ENCODE results near the gene NME3. TPM values are rescaled to one million over a fixed set of nuclear protein-coding genes. Genes with fewer than 3 reads are reported as not detected.
A peak's percentile ranks its signal among the peaks of the same experiment; 100 is the strongest.

The NME3 gene
- total RNA-seq, 1 donor from 2014 or later, result 326 TPM

DNA sequence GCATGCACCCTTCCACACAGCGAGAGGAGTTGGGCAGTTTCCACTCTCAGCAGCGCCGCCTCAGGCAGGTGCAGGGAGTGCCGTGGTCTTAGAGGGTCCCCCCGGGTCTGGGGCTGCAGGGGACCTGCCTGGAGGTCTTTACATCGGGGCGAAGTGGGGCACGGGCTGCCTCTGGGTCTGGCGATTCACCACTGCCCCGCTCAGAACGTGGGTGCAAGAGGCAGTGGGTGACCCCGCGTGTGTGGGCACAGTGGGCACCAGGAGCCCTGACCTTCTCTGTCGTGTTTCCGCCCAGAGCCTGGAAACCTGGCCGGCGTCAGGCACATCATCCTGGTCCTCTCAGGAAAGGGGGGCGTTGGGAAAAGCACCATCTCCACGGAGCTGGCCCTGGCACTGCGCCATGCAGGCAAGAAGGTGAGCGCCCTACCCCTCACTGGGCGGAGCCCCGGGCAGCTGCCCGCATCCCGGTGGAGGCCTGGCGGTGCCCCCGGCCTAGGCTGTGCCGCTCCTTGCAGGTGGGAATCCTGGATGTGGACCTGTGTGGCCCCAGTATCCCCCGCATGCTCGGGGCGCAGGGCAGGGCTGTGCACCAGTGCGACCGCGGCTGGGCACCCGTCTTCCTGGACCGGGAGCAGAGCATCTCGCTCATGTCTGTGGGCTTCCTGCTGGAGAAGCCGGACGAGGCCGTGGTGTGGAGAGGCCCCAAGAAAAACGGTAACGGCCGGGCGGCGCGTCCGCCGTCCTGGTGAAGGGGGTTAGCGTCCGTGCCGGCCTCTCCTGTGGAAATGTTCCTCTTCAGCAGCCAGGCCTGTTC lies 15.1 kb upstream of the NME3 start:
- no peak for DNase-seq (ENCODE audit: low spot score in 2 of 2)
- peaks cover 37 to 45% of the 10 kb centered on the region in 2 donors for H3K36me3 ChIP-seq
- no peaks in the 10 kb centered on the region for H3K9me3 ChIP-seq
- no peak overlapping the region for H3K4me3 ChIP-seq
- TF ChIP-seq, protein P1, sequence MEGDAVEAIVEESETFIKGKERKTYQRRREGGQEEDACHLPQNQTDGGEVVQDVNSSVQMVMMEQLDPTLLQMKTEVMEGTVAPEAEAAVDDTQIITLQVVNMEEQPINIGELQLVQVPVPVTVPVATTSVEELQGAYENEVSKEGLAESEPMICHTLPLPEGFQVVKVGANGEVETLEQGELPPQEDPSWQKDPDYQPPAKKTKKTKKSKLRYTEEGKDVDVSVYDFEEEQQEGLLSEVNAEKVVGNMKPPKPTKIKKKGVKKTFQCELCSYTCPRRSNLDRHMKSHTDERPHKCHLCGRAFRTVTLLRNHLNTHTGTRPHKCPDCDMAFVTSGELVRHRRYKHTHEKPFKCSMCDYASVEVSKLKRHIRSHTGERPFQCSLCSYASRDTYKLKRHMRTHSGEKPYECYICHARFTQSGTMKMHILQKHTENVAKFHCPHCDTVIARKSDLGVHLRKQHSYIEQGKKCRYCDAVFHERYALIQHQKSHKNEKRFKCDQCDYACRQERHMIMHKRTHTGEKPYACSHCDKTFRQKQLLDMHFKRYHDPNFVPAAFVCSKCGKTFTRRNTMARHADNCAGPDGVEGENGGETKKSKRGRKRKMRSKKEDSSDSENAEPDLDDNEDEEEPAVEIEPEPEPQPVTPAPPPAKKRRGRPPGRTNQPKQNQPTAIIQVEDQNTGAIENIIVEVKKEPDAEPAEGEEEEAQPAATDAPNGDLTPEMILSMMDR (IDR thresholded peaks at IDR 0.05), result no peak
- no peak overlapping the region for H3K27ac ChIP-seq
- intact Hi-C loops (cut with DNase I), result no loop called here
- H3K27me3 ChIP-seq, result no peaks in the 10 kb centered on the region
- H3K4me1 ChIP-seq, result peaks cover 6 to 19% of the 10 kb centered on the region in 2 donors

DNA sequence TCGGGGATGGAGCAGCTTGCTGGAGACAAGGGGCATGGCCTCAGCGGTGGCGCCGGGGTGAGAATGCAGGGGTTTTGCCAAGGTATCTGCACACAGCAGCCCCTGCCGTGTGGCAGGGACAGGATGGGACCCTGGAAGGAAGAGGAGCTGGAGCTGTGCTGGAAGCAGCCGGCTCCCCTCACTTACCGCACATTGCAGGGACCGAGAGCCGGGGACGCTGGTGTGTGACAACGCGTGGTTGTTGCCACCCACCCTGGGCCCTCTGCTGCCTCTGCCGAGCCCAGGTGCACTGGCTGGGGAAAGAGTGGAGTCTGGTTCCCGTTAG lies 14.5 kb upstream of the NME3 start:
- H3K27me3 ChIP-seq, result no peaks in the 10 kb centered on the region
- H3K4me3 ChIP-seq, result no peak overlapping the region
- TF ChIP-seq, protein P1 (IDR thresholded peaks at IDR 0.05), result no peak
- intact Hi-C loops (cut with DNase I), result no loop called here
- H3K27ac ChIP-seq, result no peak overlapping the region
- H3K36me3 ChIP-seq, result peaks cover 37 to 45% of the 10 kb centered on the region in 2 donors
- no peak for DNase-seq (ENCODE audit: low spot score in 2 of 2)
- peaks cover 11 to 23% of the 10 kb centered on the region in 2 donors for H3K4me1 ChIP-seq
- H3K9me3 ChIP-seq, result no peaks in the 10 kb centered on the region

DNA sequence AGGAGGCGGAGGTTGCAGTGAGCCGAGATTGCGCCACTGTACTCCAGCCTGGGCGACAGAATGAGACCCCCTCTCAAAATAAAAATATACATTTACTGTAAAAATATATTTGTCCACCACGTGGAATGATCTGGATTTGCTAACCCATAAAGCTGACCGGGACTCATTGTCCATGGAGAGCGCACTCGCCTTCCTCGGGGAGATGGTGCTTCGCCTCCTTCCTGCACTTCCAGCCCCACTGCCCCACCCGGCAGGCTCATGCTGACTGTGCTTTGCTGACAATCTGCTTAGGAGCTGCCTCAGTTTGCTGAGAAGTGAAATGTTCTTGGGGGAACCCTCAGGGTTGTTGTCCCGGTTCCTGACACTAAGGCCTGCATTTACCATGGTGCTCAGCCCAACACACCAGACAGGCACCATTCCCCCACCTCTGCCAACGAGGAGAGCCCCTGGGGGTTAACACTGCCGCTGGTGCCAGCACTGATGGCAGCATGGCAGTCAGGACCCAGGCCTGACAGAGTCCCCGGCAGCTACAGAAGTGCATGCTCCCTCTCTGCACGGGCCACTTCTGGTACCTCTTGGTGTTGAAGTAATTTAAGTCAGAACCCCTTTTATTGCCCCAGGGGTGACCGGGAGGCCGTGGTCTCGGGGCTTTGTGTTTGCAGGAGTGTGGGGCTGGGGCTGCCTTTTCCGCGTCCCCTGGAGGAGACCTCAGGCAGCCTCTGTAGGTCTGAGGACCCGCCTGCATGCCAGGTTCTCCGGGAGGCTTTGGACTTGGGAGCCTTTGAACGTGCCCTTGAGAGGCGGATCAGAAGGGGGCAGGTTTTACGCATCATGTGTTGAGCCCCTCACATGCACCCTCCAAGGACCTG lies 13.9 kb upstream of the NME3 start:
- H3K4me3 ChIP-seq, result no peak overlapping the region
- H3K36me3 ChIP-seq, result peaks cover 34 to 44% of the 10 kb centered on the region in 2 donors
- no peak for DNase-seq (ENCODE audit: low spot score in 2 of 2)
- TF ChIP-seq, protein P1 (IDR thresholded peaks at IDR 0.05), result no peak
- H3K4me1 ChIP-seq, result peaks cover 11 to 24% of the 10 kb centered on the region in 2 donors
- no peaks in the 10 kb centered on the region for H3K9me3 ChIP-seq
- intact Hi-C loops (cut with DNase I), result loop anchor here (5.0 kb wide), 1 partner anchor 173 kb away; the partner anchor contains the start of genes CRAMP1 and IFT140
- no peaks in the 10 kb centered on the region for H3K27me3 ChIP-seq
- H3K27ac ChIP-seq, result no peak overlapping the region

DNA sequence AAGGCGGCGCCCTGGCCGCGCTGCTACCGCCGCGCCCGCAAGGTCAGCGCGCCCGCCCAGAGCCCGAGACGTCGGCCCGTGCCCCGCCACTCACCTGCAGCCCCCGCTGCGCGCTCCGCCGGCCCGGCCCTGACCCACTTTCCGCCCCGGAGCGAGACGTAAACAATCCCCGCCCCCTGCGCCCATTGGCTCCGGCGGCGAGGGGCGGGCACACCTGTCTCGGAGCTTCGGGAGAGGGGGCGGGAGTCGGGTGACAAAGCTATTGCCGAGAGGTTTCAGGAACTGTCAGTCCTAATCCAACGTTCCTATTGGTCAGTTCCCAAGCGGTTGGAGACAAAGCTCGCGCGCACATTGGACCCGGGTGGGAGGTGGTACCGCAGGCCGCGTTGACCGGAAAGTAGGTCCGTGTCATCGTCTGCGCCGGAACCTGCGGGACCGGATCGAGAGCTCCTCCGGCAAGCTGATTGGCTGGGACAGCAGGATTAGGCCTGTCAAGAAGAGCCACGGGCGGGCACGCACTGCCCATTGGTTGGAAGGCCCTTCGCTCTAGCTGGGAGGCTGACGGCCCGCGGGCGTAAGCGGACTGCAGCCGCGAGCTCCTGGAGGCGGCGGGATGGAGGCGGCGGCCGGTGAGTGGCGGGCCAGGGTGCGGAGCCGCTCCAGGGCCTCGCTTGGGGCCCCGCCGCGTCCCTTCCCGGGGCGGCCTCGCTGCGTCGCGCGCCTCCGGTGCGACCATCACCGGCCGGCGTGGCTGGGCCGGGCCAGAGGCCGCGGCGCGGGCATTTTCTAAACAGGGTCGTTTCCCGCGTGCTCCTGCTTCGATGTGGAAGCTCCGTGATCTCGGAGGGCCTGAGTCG lies 11.3 kb upstream of the NME3 start, which contains the start of the genes NUBP2 and SPSB3:
TSS of gene NUBP2 (plus strand) at position 553 of the 857 bp plus-strand sequence. CDS start at position 614, 61 bp downstream.
TSS of gene SPSB3 (minus strand) at position 164 of the 857 bp plus-strand sequence. CDS start 1,088 bp downstream, outside the sequence.
- Histone ChIP-seq H3K27ac (peak within 1 kb of the TSS; percentile 77 to 83), H3K4me3 (peak within 1 kb of the TSS; percentile 84 to 99), H3K9me3 (no peaks in the 10 kb centered on the region), H3K36me3 (peaks cover 35 to 46% of the 10 kb centered on the region in 2 donors), H3K27me3 (no peaks in the 10 kb centered on the region), H3K4me1 (peaks cover 11 to 26% of the 10 kb centered on the region in 2 donors)
- peak; percentile 99 to 100 for DNase-seq (ENCODE audit: low spot score in 2 of 2)
- intact Hi-C loops (cut with DNase I), result loop anchor here (1.0 to 5.0 kb wide), 6 partner anchors 9 to 373 kb away; partner anchors contain the start of genes CRAMP1, FAHD1, HAGH and IFT140
- TF ChIP-seq, protein P1 (IDR thresholded peaks at IDR 0.05), result no peak
